ENCODE data around the gene SLC9A3.

- TF ChIP-seq CTCF (IDR thresholded peaks at IDR 0.05; ENCODE audit: low read depth, low read length) (no peak), EZH2phosphoT487 (IDR thresholded peaks at IDR 0.05; ENCODE audit: low read depth) (no peak)
Observed at GRCh38 chr5:573976-574375, 49.7 kb upstream of the SLC9A3 start.
